Esophagus squamous epithelium (tissue), 4 donors: ENCODE results near the gene PRR33.

Experiments used
- CTCF ChIP-seq, 6 experiments: fragments of 450-650 bp in 4 of 6; fragments of 200-600 bp in 2 of 6; sonication (generic) in 2 of 6; IDR thresholded peaks; one replicate each; pipeline ENCODE4 v1.5.1; 2016 to 2019; ENCODE audit warnings: antibody characterized with exemption in 6 of 6, mild to moderate bottlenecking in 4 of 6, moderate library complexity in 4 of 6
- POLR2A ChIP-seq, 4 donors: fragments of 450-650 bp; IDR thresholded peaks; one replicate each; pipeline ENCODE4 v1.6.1; 2017; ENCODE audit warnings: antibody characterized with exemption in 4 of 4, mild to moderate bottlenecking in 4 of 4, moderate library complexity in 3 of 4

GRCh38 chr11:1881442-1882264 is 10.0 kb downstream of the PRR33 start:
- no peak for TF ChIP-seq CTCF (IDR thresholded peaks at IDR 0.05)
- TF ChIP-seq POLR2A (IDR thresholded peaks at IDR 0.05) = no peak
